K562 (cell line): ENCODE measurements around the gene TUBD1. TPM values are rescaled to one million over a fixed set of nuclear protein-coding genes. Genes with fewer than 3 reads are reported as not detected.

Experiments
- CEBPG ChIP-seq, 3 experiments: fragments of 200-800 bp in 1 of 3; sonication (Bioruptor generic) in 1 of 3; sonication (generic) in 1 of 3; formaldehyde crosslinking in 1 of 3; IDR thresholded peaks in 2 of 3; conservative IDR thresholded peaks in 1 of 3; 2 replicates each; pipeline versions ENCODE4 v1.6.1 to v1.8.0; 2016 to 2022; ENCODE audit warnings: missing compliant biosample characterization in 2 of 3, missing genetic modification characterization in 2 of 3, mild to moderate bottlenecking in 1 of 3, missing genetic modification reagents in 1 of 3
- DMBX1 ChIP-seq: fragments of 250-450 bp; sonication (Bioruptor Pico); IDR thresholded peaks from 2 replicates; pipeline ENCODE4 v1.8.0; 2022; ENCODE audit warnings: inconsistent platforms, mild to moderate bottlenecking, moderate library complexity, borderline replicate concordance
- ELF4 ChIP-seq: fragments of 450-650 bp; formaldehyde crosslinking; IDR thresholded peaks from 2 replicates; pipeline ENCODE4 v1.4.0; 2022; ENCODE audit warnings: missing genetic modification characterization
- KDM1A ChIP-seq, 2 experiments: fragments of 450-650 bp; IDR thresholded peaks; 2 replicates each; pipeline ENCODE4 v1.6.1; 2016; ENCODE audit warnings: mild to moderate bottlenecking in 2 of 2
- MTA1 ChIP-seq: fragments of 450-650 bp; IDR thresholded peaks from 2 replicates; pipeline ENCODE4 v1.6.1; 2017; ENCODE audit warnings: borderline replicate concordance
- MTA3 ChIP-seq: fragments of 450-650 bp; formaldehyde crosslinking; IDR thresholded peaks from 2 replicates; pipeline ENCODE4 v1.6.1; 2017; ENCODE audit warnings: mild to moderate bottlenecking, borderline replicate concordance
- NFRKB ChIP-seq: fragments of 450-650 bp; IDR thresholded peaks from 2 replicates; pipeline ENCODE4 v1.6.1; 2016; ENCODE audit warnings: low read depth
- ZBTB8A ChIP-seq: fragments of 450-650 bp; IDR thresholded peaks from 2 replicates; pipeline ENCODE4 v1.6.1; 2018; ENCODE audit warnings: mild to moderate bottlenecking, moderate library complexity; ENCODE audit not compliant: partially characterized antibody
- ZNF311 ChIP-seq: fragments of 250-450 bp; sonication (Bioruptor Pico); IDR thresholded peaks from 2 replicates; pipeline ENCODE4 v1.4.0; 2020; ENCODE audit warnings: mild to moderate bottlenecking, moderate library complexity
- polyA plus RNA-seq, 8 experiments: library from polyadenylated mRNA; depleted of rRNA in 4 of 8; stranded (reverse) in 5 of 8; unstranded in 3 of 8; fragments of >200 nt; fragmentation: Nextera tagmentation in 2 of 8; fragmentation: Illumina TruSeq in 1 of 8; extraction: Ambion mirVana in 2 of 8; extraction: Trizol in 1 of 8; gene quantifications; 2 replicates each; pipeline versions ENCODE4 v1.2.1 to v1.2.3, GENCODE V29; 2011 to 2014; ENCODE audit warnings: inconsistent platforms in 1 of 8, missing spikeins in 1 of 8
- total RNA-seq, 7 experiments: library from RNA; depleted of rRNA in 6 of 7; stranded (reverse); fragments of >200 nt in 6 of 7; fragmentation: Illumina TruSeq in 2 of 7; extraction: Trizol in 2 of 7; gene quantifications; 2 replicates each; pipeline versions ENCODE4 v1.2.1 to v1.2.3, GENCODE V29; 2011 to 2021; ENCODE audit warnings: low replicate concordance in 1 of 7
- TF ChIP-seq, protein P1 (sequence below), 2 experiments: fragments of 450-650 bp; IDR thresholded peaks; 2 replicates each; pipeline ENCODE4 v1.6.1; 2018; ENCODE audit warnings: mild to moderate bottlenecking in 2 of 2, low read depth in 1 of 2; ENCODE audit not compliant: partially characterized antibody in 2 of 2
- TF ChIP-seq, protein P2 (sequence below), 2 experiments: fragments of 450-650 bp; IDR thresholded peaks; 2 replicates each; pipeline ENCODE4 v1.6.1; 2016
- TF ChIP-seq, protein P3 (sequence below): fragments of 450-650 bp; formaldehyde crosslinking; IDR thresholded peaks from 2 replicates; pipeline ENCODE4 v1.4.0; 2022; ENCODE audit warnings: missing genetic modification characterization
- TF ChIP-seq, protein P4 (sequence below): fragments of 450-650 bp; formaldehyde crosslinking; IDR thresholded peaks from 2 replicates; pipeline ENCODE4 v1.4.0; 2022; ENCODE audit warnings: missing genetic modification characterization
- TF ChIP-seq, protein P5 (sequence below): fragments of 450-650 bp; formaldehyde crosslinking; conservative IDR thresholded peaks from 2 replicates; pipeline ENCODE4 v1.4.0; 2022; ENCODE audit warnings: mild to moderate bottlenecking, missing genetic modification characterization

Gene TUBD1
- total and polyA plus RNA-seq, 9 of the 15 experiments (the other 6 are each of a cell fraction or from before 2014, with no cell fraction given): 10.8 to 35.3 (median 17.9) TPM

DNA sequence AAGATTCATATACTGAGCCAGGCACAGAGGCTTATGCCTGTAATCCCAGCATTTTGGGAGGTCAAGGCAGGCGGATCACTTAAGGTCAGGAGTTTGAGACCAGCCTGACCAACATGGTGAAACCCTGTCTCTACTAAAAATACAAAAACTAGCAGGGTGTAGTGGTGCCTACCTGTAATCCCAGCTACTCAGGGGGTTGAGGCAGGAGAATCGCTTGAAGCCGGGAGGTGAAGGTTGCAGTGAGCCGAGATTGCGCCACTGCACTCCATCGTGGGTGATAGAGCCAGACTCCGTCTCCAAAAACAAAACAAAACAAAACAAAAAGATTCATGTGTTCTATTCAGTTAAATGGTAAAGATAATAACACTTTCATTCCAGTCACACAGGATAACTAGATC lies 63.9 kb downstream of the TUBD1 start (continued):
- TF ChIP-seq, protein P1, sequence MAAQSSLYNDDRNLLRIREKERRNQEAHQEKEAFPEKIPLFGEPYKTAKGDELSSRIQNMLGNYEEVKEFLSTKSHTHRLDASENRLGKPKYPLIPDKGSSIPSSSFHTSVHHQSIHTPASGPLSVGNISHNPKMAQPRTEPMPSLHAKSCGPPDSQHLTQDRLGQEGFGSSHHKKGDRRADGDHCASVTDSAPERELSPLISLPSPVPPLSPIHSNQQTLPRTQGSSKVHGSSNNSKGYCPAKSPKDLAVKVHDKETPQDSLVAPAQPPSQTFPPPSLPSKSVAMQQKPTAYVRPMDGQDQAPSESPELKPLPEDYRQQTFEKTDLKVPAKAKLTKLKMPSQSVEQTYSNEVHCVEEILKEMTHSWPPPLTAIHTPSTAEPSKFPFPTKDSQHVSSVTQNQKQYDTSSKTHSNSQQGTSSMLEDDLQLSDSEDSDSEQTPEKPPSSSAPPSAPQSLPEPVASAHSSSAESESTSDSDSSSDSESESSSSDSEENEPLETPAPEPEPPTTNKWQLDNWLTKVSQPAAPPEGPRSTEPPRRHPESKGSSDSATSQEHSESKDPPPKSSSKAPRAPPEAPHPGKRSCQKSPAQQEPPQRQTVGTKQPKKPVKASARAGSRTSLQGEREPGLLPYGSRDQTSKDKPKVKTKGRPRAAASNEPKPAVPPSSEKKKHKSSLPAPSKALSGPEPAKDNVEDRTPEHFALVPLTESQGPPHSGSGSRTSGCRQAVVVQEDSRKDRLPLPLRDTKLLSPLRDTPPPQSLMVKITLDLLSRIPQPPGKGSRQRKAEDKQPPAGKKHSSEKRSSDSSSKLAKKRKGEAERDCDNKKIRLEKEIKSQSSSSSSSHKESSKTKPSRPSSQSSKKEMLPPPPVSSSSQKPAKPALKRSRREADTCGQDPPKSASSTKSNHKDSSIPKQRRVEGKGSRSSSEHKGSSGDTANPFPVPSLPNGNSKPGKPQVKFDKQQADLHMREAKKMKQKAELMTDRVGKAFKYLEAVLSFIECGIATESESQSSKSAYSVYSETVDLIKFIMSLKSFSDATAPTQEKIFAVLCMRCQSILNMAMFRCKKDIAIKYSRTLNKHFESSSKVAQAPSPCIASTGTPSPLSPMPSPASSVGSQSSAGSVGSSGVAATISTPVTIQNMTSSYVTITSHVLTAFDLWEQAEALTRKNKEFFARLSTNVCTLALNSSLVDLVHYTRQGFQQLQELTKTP (IDR thresholded peaks at IDR 0.05; ENCODE audit: low read depth in 1 of 2, partially characterized antibody in 2 of 2): peak in 1 of 2 experiments; percentile 17
- TF ChIP-seq KDM1A (IDR thresholded peaks at IDR 0.05) (peak; percentile 55 to 76), ZBTB8A (peak; percentile 34), ZNF311 (CRISPR knock-in tag) (peak; percentile 66; the same call in 1 of the 2 replicates), MTA3 (0 out of 2 replicates have a peak, but pooled peaks have one; percentile 8), NFRKB (peak; percentile 63; the same call in 1 of the 2 replicates), ELF4 (CRISPR knock-in tag) (peak; percentile 8; the same call in 1 of the 2 replicates), MTA1 (0 out of 2 replicates have a peak, but pooled peaks have one; percentile 20), DMBX1 (CRISPR knock-in tag) (peak; percentile 53; the same call in 1 of the 2 replicates), CEBPG (CRISPR knock-in tag; IDR thresholded peaks at IDR 0.05) (peak; percentile 52), CEBPG (tag; conservative IDR thresholded peaks at IDR 0.05 in 1 of 2, IDR thresholded peaks at IDR 0.05 in 1 of 2) (peak; percentile 86 to 93)
- TF ChIP-seq, protein P2, sequence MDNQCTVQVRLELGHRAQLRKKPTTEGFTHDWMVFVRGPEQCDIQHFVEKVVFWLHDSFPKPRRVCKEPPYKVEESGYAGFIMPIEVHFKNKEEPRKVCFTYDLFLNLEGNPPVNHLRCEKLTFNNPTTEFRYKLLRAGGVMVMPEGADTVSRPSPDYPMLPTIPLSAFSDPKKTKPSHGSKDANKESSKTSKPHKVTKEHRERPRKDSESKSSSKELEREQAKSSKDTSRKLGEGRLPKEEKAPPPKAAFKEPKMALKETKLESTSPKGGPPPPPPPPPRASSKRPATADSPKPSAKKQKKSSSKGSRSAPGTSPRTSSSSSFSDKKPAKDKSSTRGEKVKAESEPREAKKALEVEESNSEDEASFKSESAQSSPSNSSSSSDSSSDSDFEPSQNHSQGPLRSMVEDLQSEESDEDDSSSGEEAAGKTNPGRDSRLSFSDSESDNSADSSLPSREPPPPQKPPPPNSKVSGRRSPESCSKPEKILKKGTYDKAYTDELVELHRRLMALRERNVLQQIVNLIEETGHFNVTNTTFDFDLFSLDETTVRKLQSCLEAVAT (IDR thresholded peaks at IDR 0.05): peak in 1 of 2 experiments; percentile 55; a peak in 2 of 4 replicates
- TF ChIP-seq, protein P3, sequence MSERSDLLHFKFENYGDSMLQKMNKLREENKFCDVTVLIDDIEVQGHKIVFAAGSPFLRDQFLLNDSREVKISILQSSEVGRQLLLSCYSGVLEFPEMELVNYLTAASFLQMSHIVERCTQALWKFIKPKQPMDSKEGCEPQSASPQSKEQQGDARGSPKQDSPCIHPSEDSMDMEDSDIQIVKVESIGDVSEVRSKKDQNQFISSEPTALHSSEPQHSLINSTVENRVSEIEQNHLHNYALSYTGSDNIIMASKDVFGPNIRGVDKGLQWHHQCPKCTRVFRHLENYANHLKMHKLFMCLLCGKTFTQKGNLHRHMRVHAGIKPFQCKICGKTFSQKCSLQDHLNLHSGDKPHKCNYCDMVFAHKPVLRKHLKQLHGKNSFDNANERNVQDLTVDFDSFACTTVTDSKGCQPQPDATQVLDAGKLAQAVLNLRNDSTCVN (CRISPR knock-in tag): 0 out of 2 replicates have a peak, but pooled peaks have one; percentile 78
- TF ChIP-seq, protein P4, sequence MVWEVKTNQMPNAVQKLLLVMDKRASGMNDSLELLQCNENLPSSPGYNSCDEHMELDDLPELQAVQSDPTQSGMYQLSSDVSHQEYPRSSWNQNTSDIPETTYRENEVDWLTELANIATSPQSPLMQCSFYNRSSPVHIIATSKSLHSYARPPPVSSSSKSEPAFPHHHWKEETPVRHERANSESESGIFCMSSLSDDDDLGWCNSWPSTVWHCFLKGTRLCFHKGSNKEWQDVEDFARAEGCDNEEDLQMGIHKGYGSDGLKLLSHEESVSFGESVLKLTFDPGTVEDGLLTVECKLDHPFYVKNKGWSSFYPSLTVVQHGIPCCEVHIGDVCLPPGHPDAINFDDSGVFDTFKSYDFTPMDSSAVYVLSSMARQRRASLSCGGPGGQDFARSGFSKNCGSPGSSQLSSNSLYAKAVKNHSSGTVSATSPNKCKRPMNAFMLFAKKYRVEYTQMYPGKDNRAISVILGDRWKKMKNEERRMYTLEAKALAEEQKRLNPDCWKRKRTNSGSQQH (CRISPR knock-in tag): peak; percentile 67; the same call in 1 of the 2 replicates
- TF ChIP-seq, protein P5, sequence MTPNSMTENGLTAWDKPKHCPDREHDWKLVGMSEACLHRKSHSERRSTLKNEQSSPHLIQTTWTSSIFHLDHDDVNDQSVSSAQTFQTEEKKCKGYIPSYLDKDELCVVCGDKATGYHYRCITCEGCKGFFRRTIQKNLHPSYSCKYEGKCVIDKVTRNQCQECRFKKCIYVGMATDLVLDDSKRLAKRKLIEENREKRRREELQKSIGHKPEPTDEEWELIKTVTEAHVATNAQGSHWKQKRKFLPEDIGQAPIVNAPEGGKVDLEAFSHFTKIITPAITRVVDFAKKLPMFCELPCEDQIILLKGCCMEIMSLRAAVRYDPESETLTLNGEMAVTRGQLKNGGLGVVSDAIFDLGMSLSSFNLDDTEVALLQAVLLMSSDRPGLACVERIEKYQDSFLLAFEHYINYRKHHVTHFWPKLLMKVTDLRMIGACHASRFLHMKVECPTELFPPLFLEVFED: peak; percentile 47; the same call in 1 of the 2 replicates
